Sigmoid colon (tissue), 7 donors: ENCODE data around the gene CCDC61. TPM values are rescaled to one million over a fixed set of nuclear protein-coding genes. Genes with fewer than 3 reads are reported as not detected.

Experiments
- DNase-seq: peaks from one replicate; pipeline ENCODE4 v3.0.0-alpha.2; 2019
- H3K27ac ChIP-seq, 4 donors: fragments of 200-600 bp; sonication (generic); one replicate each; pipeline ENCODE4 v1.5.1; 2016 to 2019; ENCODE audit warnings: mild to moderate bottlenecking in 1 of 4
- H3K27me3 ChIP-seq, 3 donors: fragments of 200-600 bp; sonication (generic); one replicate each; pipeline ENCODE4 v1.5.1; 2019; ENCODE audit warnings: mild to moderate bottlenecking in 1 of 3
- H3K36me3 ChIP-seq, 4 donors: fragments of 200-600 bp; sonication (generic); one replicate each; pipeline ENCODE4 v1.5.1; 2016 to 2019
- H3K4me1 ChIP-seq, 4 donors: fragments of 200-600 bp; sonication (generic); one replicate each; pipeline ENCODE4 v1.5.1; 2017 to 2019
- H3K4me3 ChIP-seq, 4 donors: fragments of 200-600 bp; sonication (generic); one replicate each; pipeline ENCODE4 v1.5.1; 2017 to 2019; ENCODE audit warnings: mild to moderate bottlenecking in 2 of 4, moderate library complexity in 1 of 4
- H3K9me3 ChIP-seq, 4 donors: fragments of 200-600 bp in 3 of 4; sonication (generic) in 3 of 4; one replicate each; pipeline versions ENCODE4 v1.5.1 to v1.6.1; 2013 to 2019
- CTCF ChIP-seq, 4 experiments: fragments of 450-650 bp in 3 of 4; fragments of 200-600 bp in 1 of 4; IDR thresholded peaks; one replicate each; pipeline ENCODE4 v1.5.1; 2016 to 2019; ENCODE audit warnings: antibody characterized with exemption in 4 of 4, mild to moderate bottlenecking in 3 of 4, moderate library complexity in 2 of 4
- EP300 ChIP-seq, 4 donors: sonication (generic); formaldehyde crosslinking; IDR thresholded peaks; one replicate each; pipeline ENCODE4 v1.6.1; 2017; ENCODE audit warnings: antibody characterized with exemption in 4 of 4
- POLR2A ChIP-seq, 2 donors: fragments of 450-650 bp; IDR thresholded peaks; one replicate each; pipeline ENCODE4 v1.6.1; 2016; ENCODE audit warnings: antibody characterized with exemption in 2 of 2, mild to moderate bottlenecking in 2 of 2, moderate library complexity in 2 of 2
- POLR2AphosphoS5 ChIP-seq, 4 donors: sonication (generic); formaldehyde crosslinking; IDR thresholded peaks; one replicate each; pipeline ENCODE4 v1.6.1; 2017; ENCODE audit warnings: antibody characterized with exemption in 4 of 4
- WGBS, 2 donors: extraction: QIAGEN DNeasy Blood & Tissue Kit; methylation state at CpG; one replicate each; pipeline ENCODE4 v1.1.7; 2013; 5-methylcytosine and 5-hydroxymethylcytosine counted together
- intact Hi-C: fragments of 100-400 bp; cut with DNase I; formaldehyde crosslinking; loops from one replicate; pipeline ENCODE4 v1.15.1; 2023
- polyA plus RNA-seq, 3 donors: library from polyadenylated mRNA; stranded (reverse); fragments of 200-250 nt; gene quantifications; one replicate each; pipeline ENCODE4 v1.2.3, GENCODE V29; 2013
- total RNA-seq, 4 donors: library from RNA; depleted of rRNA; stranded (reverse); fragments of >200 nt; gene quantifications; one replicate each; pipeline ENCODE4 v1.1.0, GENCODE V29; 2016
- donor health status: healthy with polysubstance abuse.
- donor health status: Bipolar disorder and iron deficiency.
- donor health status: healthy.

Gene CCDC61
- total and polyA plus RNA-seq, 7 donors: 5.0 to 16.3 (median 10.6) TPM

DNA sequence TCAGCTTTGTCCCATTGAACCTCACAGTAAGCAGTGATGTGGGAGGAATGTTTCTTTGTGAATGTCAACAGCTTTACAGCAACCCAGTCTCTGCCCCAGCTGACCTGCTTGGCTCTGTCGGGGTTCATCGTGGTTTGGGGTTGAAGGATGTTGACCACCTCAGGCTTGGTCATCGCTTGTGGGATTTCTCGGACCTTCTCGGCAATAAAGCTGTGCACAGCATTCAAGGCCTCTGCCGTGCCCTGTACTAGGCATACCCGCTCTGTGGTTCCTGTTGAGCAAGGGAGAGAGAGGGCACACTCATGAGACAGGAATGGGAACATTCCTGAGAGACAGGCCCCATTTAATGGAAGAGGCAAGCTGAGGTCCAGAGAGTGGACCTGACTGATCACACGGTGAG is 41.6 kb upstream of the CCDC61 start:
- intact Hi-C loops: no loop called here
- Histone ChIP-seq H3K27me3 (peaks cover 3 to 65% (median 39%) of the 10 kb centered on the region in 3 donors), H3K4me3 (no peak overlapping the region), H3K27ac (no peak overlapping the region), H3K4me1 (peaks cover 0 to 10% (median 6%) of the 10 kb centered on the region in 4 donors), H3K36me3 (no peaks in the 10 kb centered on the region), H3K9me3 (no peaks in the 10 kb centered on the region)
- TF ChIP-seq POLR2AphosphoS5 (IDR thresholded peaks at IDR 0.05): no peak
- TF ChIP-seq CTCF (IDR thresholded peaks at IDR 0.05): no peak
- no peak for TF ChIP-seq POLR2A (IDR thresholded peaks at IDR 0.05)
- TF ChIP-seq EP300 (IDR thresholded peaks at IDR 0.05): no peak
- WGBS, 2 donors: 90 to 96% methylated on average over 8 of the region's 8 CpGs
- no peak for DNase-seq

GRCh38 chr19:45954156-45954555 is 41.1 kb upstream of the CCDC61 start:
- Histone ChIP-seq H3K27me3 (peaks cover 3 to 69% (median 43%) of the 10 kb centered on the region in 3 donors), H3K9me3 (no peaks in the 10 kb centered on the region), H3K4me3 (no peak overlapping the region), H3K36me3 (no peaks in the 10 kb centered on the region), H3K4me1 (peaks cover 0 to 10% (median 6%) of the 10 kb centered on the region in 4 donors), H3K27ac (no peak overlapping the region)
- no peak for DNase-seq
- 40 to 45% methylated on average over 9 of the region's 9 CpGs for WGBS, 2 donors
- intact Hi-C loops: no loop called here
- TF ChIP-seq CTCF (IDR thresholded peaks at IDR 0.05) (no peak), POLR2AphosphoS5 (IDR thresholded peaks at IDR 0.05) (no peak), EP300 (IDR thresholded peaks at IDR 0.05) (no peak), POLR2A (IDR thresholded peaks at IDR 0.05) (no peak)

- H3K27me3 ChIP-seq: peaks cover 3 to 76% (median 43%) of the 10 kb centered on the region in 3 donors
- peak overlapping the region in 1 of 4 donors; percentile 49 for H3K27ac ChIP-seq
- TF ChIP-seq CTCF (IDR thresholded peaks at IDR 0.05) (no peak), POLR2AphosphoS5 (IDR thresholded peaks at IDR 0.05) (peak in 1 of 4 donors; percentile 13)
- DNase-seq: peak; percentile 77
- no peak overlapping the region for H3K4me3 ChIP-seq
- intact Hi-C loops: no loop called here
- H3K36me3 ChIP-seq: no peaks in the 10 kb centered on the region
- peaks cover 0 to 10% (median 6%) of the 10 kb centered on the region in 4 donors for H3K4me1 ChIP-seq
- no peaks in the 10 kb centered on the region for H3K9me3 ChIP-seq
- WGBS, 2 donors: 34 to 41% methylated on average over 13 of the region's 13 CpGs
Measured at GRCh38 chr19:45955905-45956608, 39.2 kb upstream of the CCDC61 start.

- no peaks in the 10 kb centered on the region for H3K9me3 ChIP-seq
- no peaks in the 10 kb centered on the region for H3K4me1 ChIP-seq
- H3K36me3 ChIP-seq: no peaks in the 10 kb centered on the region
- H3K4me3 ChIP-seq: no peak overlapping the region
- no peak for DNase-seq
- WGBS, 2 donors: 91 to 93% methylated on average over 6 of the region's 6 CpGs
- intact Hi-C loops: no loop called here
- H3K27ac ChIP-seq: no peak overlapping the region
- TF ChIP-seq POLR2AphosphoS5 (IDR thresholded peaks at IDR 0.05): no peak
- no peak for TF ChIP-seq EP300 (IDR thresholded peaks at IDR 0.05)
- no peak for TF ChIP-seq CTCF (IDR thresholded peaks at IDR 0.05)
- no peak for TF ChIP-seq POLR2A (IDR thresholded peaks at IDR 0.05)
- peaks cover 3 to 54% (median 36%) of the 10 kb centered on the region in 3 donors for H3K27me3 ChIP-seq
Measured at GRCh38 chr19:45958320-45958719, 36.9 kb upstream of the CCDC61 start.
